B cell (primary cell): Measurements from ENCODE around the gene WDFY2. TPM values are rescaled to one million over a fixed set of nuclear protein-coding genes. Genes with fewer than 3 reads are reported as not detected.

ENCODE experiments used
- ATAC-seq: fragments of 200-7000 bp; cut with Tn5 transposase; one replicate; pipeline ENCODE4 v1.10.0; 2021; ENCODE audit warnings: low read depth, mild to moderate bottlenecking, moderate number of reproducible peaks, moderate library complexity
- CTCF ChIA-PET: fragments of 350-600 bp; sonication (Branson Sonifier 250); formaldehyde crosslinking; loops from one replicate; lab custom pipeline; 2021; ENCODE audit warnings: antibody characterized with exemption, inconsistent platforms; lab: Charles Lee
- POLR2A ChIA-PET: fragments of 350-600 bp; sonication (Branson Sonifier 250); formaldehyde crosslinking; loops from one replicate; lab custom pipeline; 2021; ENCODE audit warnings: antibody characterized with exemption; lab: Charles Lee
- DNase-seq: peaks from one replicate; pipeline ENCODE4 v3.0.0; 2013
- H2AFZ ChIP-seq: 2 replicates; pipeline ENCODE4 v1.6.1; 2012; ENCODE audit warnings: mild to moderate bottlenecking, low read depth, low read length; ENCODE audit not compliant: insufficient read depth, poor library complexity, severe bottlenecking
- H3K27ac ChIP-seq, 2 donors: 1 replicate in 1 of 2; 2 replicates in 1 of 2; pipeline ENCODE4 v1.5.1; 2012 to 2013; ENCODE audit warnings: low read length in 2 of 2, mild to moderate bottlenecking in 2 of 2, moderate library complexity in 1 of 2
- H3K27me3 ChIP-seq, 4 experiments: fragments of 200-600 bp in 1 of 4; sonication (generic) in 1 of 4; replicated peaks in 1 of 4; 1 replicate in 2 of 4; 2 replicates in 2 of 4; pipeline versions ENCODE4 v1.6.1 to v1.7.0; 2013 to 2016; ENCODE audit warnings: low read length in 3 of 4, mild to moderate bottlenecking in 2 of 4, mixed read lengths in 1 of 4, moderate library complexity in 1 of 4; ENCODE audit not compliant: insufficient read depth in 4 of 4, control insufficient read depth in 3 of 4; ENCODE audit errors: control extremely low read depth in 1 of 4
- H3K36me3 ChIP-seq, 2 experiments: replicated peaks in 1 of 2; 1 replicate in 1 of 2; 2 replicates in 1 of 2; pipeline versions ENCODE4 v1.6.1 to v1.7.1; 2013; ENCODE audit warnings: low read length in 1 of 2; ENCODE audit not compliant: insufficient read depth in 2 of 2, control insufficient read depth in 1 of 2; ENCODE audit errors: control extremely low read depth in 1 of 2, extremely low read depth in 1 of 2
- H3K4me1 ChIP-seq, 2 donors: fragments of 200-600 bp in 1 of 2; sonication (generic) in 1 of 2; 1 replicate in 1 of 2; 2 replicates in 1 of 2; pipeline versions ENCODE4 v1.5.1 to v1.6.1; 2013 to 2017; ENCODE audit warnings: low read length in 2 of 2; ENCODE audit not compliant: control insufficient read depth in 2 of 2, insufficient read depth in 2 of 2
- H3K4me2 ChIP-seq: replicated peaks from 2 replicates; pipeline ENCODE3; 2012; ENCODE audit warnings: mild to moderate bottlenecking, low read depth, low read length; ENCODE audit not compliant: poor library complexity, severe bottlenecking
- H3K4me3 ChIP-seq, 5 experiments: fragments of 200-600 bp in 1 of 5; sonication (generic) in 1 of 5; 1 replicate in 3 of 5; 2 replicates in 2 of 5; pipeline versions ENCODE4 v1.5.1 to v1.7.0; 2011 to 2016; ENCODE audit warnings: low read length in 4 of 5, mild to moderate bottlenecking in 4 of 5, low read depth in 2 of 5, control low read depth in 1 of 5, moderate library complexity in 1 of 5; ENCODE audit not compliant: insufficient read depth in 1 of 5; ENCODE audit errors: control extremely low read depth in 1 of 5, extremely low read depth in 1 of 5
- H3K79me2 ChIP-seq: fragments of 200-600 bp; sonication (generic); one replicate; pipeline ENCODE4 v1.6.0; 2016; ENCODE audit warnings: low read length; ENCODE audit not compliant: control insufficient read depth, insufficient read depth
- H3K9ac ChIP-seq: fragments of 200-600 bp; sonication (generic); 2 replicates; pipeline ENCODE4 v1.6.1; 2017; ENCODE audit warnings: mild to moderate bottlenecking, low read length, moderate library complexity
- H3K9me3 ChIP-seq, 3 donors: one replicate each; pipeline versions ENCODE4 v1.6.1 to v1.7.1; 2013; ENCODE audit warnings: low read length in 2 of 3; ENCODE audit not compliant: control insufficient read depth in 2 of 3, insufficient read depth in 1 of 3; ENCODE audit errors: control extremely low read depth in 1 of 3
- H4K20me1 ChIP-seq: 2 replicates; pipeline ENCODE4 v1.6.0; 2012; ENCODE audit warnings: mild to moderate bottlenecking, low read length; ENCODE audit not compliant: insufficient read depth, control insufficient read depth, poor library complexity, severe bottlenecking
- H3K27ac Mint-ChIP-seq: one replicate; pipeline ENCODE4 v1.8.0; 2021; ENCODE audit warnings: mixed read lengths
- H3K27me3 Mint-ChIP-seq: one replicate; pipeline ENCODE4 v1.8.0; 2021; ENCODE audit warnings: mixed read lengths
- H3K4me1 Mint-ChIP-seq: one replicate; pipeline ENCODE4 v1.8.0; 2021; ENCODE audit warnings: mixed read lengths
- H3K4me3 Mint-ChIP-seq: one replicate; pipeline ENCODE4 v1.8.0; 2021; ENCODE audit warnings: mixed read lengths
- H3K9me3 Mint-ChIP-seq: one replicate; pipeline ENCODE4 v1.8.0; 2022; ENCODE audit warnings: mixed read lengths; ENCODE audit not compliant: insufficient read depth
- CTCF ChIP-seq: fragments of 200-600 bp; IDR thresholded peaks from one replicate; pipeline ENCODE4 v1.8.0; 2022; ENCODE audit warnings: antibody characterized with exemption, mild to moderate bottlenecking
- EZH2 ChIP-seq: IDR thresholded peaks from 2 replicates; pipeline ENCODE4 v1.6.1; 2012; ENCODE audit warnings: borderline replicate concordance, low read depth, mild to moderate bottlenecking, moderate library complexity, low read length; ENCODE audit not compliant: insufficient read depth, poor library complexity, severe bottlenecking
- WGBS: methylation state at CpG from one replicate; pipeline ENCODE4 v1.1.5; 2013; ENCODE audit warnings: missing lambda C conversion rate; ENCODE audit not compliant: insufficient coverage; 5-methylcytosine and 5-hydroxymethylcytosine counted together
- intact Hi-C: fragments of 100-400 bp; cut with micrococcal nuclease; formaldehyde crosslinking; loops from one replicate; pipeline ENCODE4 v1.10.0; 2022
- polyA plus RNA-seq: library from polyadenylated mRNA; depleted of rRNA; stranded (reverse); fragments of >200 nt; gene quantifications from 2 replicates; pipeline ENCODE4 v1.2.3, GENCODE V29; 2012
- total RNA-seq, 2 donors: library from RNA; stranded (reverse); fragments of 120-200 nt in 1 of 2; gene quantifications; 1 replicate in 1 of 2; 2 replicates in 1 of 2; pipeline versions ENCODE4 v1.2.3 to v1.2.4, GENCODE V29; 2013 to 2022

The WDFY2 gene
- total and polyA plus RNA-seq, 2 donors (not counting 1 experiment from before 2014, with no cell fraction given), result 12.4 to 47.7 TPM

GRCh38 chr13:51768378-51768921, 184.2 kb downstream of the WDFY2 start:
- Mint-ChIP-seq H3K4me3 (no peak overlapping the region), H3K27ac (peak overlapping the region; percentile 26), H3K9me3 (no peaks in the 10 kb centered on the region), H3K27me3 (no peaks in the 10 kb centered on the region), H3K4me1 (peaks cover 27% of the 10 kb centered on the region)
- Histone ChIP-seq H3K27ac (no peak overlapping the region), H3K4me1 (peaks cover 12 to 22% of the 10 kb centered on the region in 2 donors), H3K4me3 (no peak overlapping the region), H3K27me3 (no peaks in the 10 kb centered on the region), H3K79me2 (no peaks in the 10 kb centered on the region), H3K36me3 (peaks cover 0 to 10% of the 10 kb centered on the region in 2 experiments), H3K9me3 (peaks cover 0 to 4% (median 0%) of the 10 kb centered on the region in 3 donors), H3K9ac (no peak overlapping the region), H2AFZ (no peak overlapping the region), H4K20me1 (no peaks in the 10 kb centered on the region), H3K4me2 (no peak overlapping the region)
- DNase-seq (no peak), ATAC-seq (no peak)
- intact Hi-C loops, result no loop called here
- TF ChIP-seq EZH2 (no peak), CTCF (no peak)
- 98% methylated on average over 15 of the region's 15 CpGs for WGBS
- ChIA-PET POLR2A (no interaction called here), CTCF (interaction anchor here (1.4 kb wide), 1 partner anchor 10 kb away, joined by 3 read pairs; no protein-coding TSS in a partner anchor)

DNA sequence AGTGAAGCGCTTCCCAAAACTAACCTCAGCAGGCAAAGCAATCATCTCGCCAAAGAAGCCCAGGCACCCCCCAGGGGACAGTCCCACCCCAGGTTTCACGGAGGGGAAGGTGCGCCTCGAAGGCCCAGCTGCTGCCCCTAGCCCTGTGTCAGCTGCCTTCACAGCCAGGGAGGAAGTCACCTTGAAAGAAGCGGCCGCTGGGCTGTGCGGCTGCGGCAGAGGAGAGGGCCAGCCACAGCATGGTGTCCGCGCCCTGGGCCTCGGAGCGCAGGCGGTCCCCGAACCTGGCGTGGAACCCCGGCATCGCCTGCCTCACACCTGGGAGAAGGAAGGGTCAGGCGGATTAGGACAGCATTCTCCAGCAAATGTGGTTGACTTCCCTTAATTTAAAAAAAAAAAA, 184.7 kb downstream of the WDFY2 start:
- POLR2A ChIA-PET, result no interaction called here

More for the DNA sequence above, 184.7 kb downstream of the WDFY2 start:
- H3K4me3 Mint-ChIP-seq, result no peak overlapping the region
- H3K27ac Mint-ChIP-seq, result no peak overlapping the region
- Histone ChIP-seq H3K4me1 (peaks cover 10 to 20% of the 10 kb centered on the region in 2 donors), H4K20me1 (no peaks in the 10 kb centered on the region), H2AFZ (no peak overlapping the region), H3K9me3 (peaks cover 0 to 4% (median 0%) of the 10 kb centered on the region in 3 donors), H3K4me3 (no peak overlapping the region), H3K79me2 (no peaks in the 10 kb centered on the region), H3K4me2 (no peak overlapping the region), H3K36me3 (peaks cover 0 to 10% of the 10 kb centered on the region in 2 experiments), H3K27me3 (no peaks in the 10 kb centered on the region), H3K9ac (no peak overlapping the region), H3K27ac (no peak overlapping the region)
- CTCF ChIA-PET, result interaction anchor here (1.4 kb wide), 1 partner anchor 9 kb away, joined by 3 read pairs; no protein-coding TSS in a partner anchor
- no peak for DNase-seq
- peaks cover 24% of the 10 kb centered on the region for H3K4me1 Mint-ChIP-seq
- H3K9me3 Mint-ChIP-seq, result no peaks in the 10 kb centered on the region
- TF ChIP-seq CTCF, result no peak
- no peak for TF ChIP-seq EZH2
- 97% methylated on average over 17 of the region's 19 CpGs for WGBS
- intact Hi-C loops, result no loop called here
- ATAC-seq, result no peak
- no peaks in the 10 kb centered on the region for H3K27me3 Mint-ChIP-seq
